Right renal pelvis (tissue), 4 donors: ENCODE data around the gene OPA3. TPM values are rescaled to one million over a fixed set of nuclear protein-coding genes. Genes with fewer than 3 reads are reported as not detected.
A peak's percentile ranks its signal among the peaks of the same experiment; 100 is the strongest.

Source experiments
- DNase-seq, 4 donors: peaks; one replicate each; pipeline ENCODE4 v3.0.0-alpha.2; 2013; ENCODE audit warnings: low read depth in 4 of 4, low spot score in 3 of 4, missing footprints in 1 of 4
- polyA plus RNA-seq, 4 donors: library from polyadenylated mRNA; unstranded; fragments of 120-200 nt; gene quantifications; one replicate each; pipeline ENCODE4 v1.2.1, GENCODE V29; 2013; ENCODE audit not compliant: insufficient read length in 4 of 4

The OPA3 gene
- polyA plus RNA-seq, 4 donors: 10.8 to 11.8 (median 11.3) TPM

DNA sequence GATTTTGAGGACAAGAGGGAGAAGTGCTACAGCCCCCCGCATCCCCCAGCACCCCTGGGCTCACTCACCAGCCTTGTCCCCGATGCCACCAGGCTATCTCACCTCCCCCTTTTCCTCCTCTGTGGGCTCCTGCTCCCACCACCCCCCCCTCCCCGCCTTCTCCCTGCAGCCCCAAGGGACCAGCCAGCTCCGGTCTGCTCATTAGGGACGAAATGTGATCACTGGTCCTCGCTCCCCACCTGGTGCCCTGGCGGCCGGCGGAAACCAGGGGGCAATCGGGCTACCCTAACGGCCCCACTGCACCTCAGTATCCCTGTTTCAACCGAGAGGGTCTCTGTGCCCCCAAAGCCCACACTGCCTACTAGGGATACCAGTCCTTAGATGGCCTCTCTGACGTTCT is 14.7 kb upstream of the OPA3 start:
- no peak for DNase-seq

DNA sequence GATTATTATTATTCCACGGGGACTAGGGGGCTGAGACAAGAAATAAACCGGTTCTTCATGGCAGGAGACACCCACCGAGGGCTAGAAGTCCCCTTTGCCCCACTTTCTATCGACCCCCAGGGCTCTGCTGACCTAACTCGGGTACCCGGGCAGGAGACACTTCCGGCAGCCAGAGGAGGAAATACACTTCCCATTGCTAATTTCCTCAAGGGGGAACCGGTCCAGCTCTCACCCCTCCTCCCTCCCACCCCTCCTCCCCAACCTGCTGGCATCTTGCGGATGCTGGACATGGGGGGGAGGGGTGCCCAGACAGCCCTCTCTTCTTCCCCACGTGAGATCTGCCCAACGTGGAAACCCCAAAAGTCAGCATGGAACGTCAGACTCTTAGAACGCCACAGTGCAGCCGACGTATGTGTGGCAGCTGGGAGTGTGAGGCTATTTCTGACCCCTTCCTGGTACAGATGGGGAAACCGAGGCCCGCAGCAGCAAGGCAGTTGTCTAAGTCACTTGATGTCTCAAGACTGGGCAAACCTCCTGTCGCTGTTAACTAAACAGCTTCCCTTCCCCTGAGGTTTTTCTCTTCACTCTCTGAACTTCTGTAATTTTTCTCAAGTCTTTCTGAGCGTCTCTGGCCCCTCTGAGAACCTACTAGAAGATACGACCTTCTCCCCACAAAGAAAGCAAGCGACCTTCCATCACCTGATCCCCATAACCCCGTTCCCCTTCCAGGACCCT is 13.8 kb upstream of the OPA3 start:
- DNase-seq: no peak

DNA sequence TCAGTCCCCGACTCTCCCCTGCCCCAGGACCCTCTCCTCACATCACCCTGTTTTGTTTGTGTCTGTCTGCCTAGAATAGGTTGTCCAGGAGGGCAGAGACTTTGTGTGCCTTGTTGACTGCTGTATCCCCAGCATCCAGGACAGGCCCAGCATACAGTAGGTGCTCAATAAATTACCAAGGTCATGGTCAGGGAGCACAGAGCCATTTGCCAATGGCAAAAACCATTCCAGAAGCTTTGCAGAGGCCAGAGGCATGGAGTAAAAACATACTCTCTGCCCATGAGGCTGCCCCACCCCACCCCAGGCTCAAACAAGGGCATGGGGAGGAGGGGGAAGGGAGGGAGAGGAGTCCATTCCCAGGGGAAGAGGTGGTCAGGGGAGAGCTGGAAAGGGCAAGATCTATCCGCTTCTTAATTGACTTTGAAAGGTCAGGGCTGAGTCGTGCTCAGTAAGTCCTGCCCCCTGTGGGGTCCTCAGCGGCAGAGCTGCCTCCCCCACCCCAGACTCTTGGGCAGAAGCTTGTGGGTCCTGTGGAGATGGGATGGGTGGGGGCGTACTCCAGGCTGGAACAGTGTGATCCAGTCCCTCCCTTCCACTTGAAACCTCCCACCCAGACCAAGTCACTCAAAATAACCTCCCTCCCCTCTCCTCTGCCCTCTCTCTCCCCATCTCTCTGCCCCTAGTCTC is 13.0 kb upstream of the OPA3 start:
- DNase-seq: no peak

DNA sequence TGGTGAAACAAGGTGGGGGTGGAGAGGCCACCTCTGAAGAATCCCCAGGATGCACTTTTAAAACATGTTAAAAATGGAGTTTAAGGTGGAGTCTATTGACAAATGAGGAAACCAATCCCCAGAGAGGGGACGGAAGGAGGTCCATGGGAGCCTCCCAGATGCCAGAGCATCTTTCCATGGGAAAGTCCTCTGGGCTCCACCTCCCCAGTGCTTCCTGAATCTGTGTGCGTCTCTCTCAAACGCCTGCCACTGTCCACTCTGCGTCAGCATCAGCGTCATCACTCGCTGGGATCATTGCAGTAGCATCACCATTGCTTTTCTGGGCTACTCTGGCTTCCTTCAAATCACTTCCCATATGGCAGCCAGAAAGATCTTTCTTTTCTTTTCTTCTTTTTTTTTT is 11.2 kb upstream of the OPA3 start:
- no peak for DNase-seq

DNA sequence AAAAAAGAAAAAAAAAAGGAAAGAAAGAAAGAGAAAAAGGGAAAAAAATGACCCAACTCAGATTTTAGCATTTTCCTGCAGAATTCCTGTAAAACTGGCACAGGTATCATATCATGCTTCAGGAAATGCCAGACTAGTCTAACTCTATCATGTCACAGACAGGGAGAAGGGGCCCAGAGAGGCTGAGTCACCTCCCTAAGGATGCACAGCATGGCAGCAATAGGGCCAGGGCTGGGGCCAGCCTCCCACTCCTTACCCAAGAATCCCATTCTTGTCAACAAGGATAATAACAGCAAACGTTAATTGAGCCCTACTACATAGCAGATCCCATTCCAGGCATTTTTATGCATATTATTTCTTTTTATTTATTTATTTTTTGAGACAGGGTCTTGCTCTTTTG is 8.9 kb upstream of the OPA3 start:
- no peak for DNase-seq

DNA sequence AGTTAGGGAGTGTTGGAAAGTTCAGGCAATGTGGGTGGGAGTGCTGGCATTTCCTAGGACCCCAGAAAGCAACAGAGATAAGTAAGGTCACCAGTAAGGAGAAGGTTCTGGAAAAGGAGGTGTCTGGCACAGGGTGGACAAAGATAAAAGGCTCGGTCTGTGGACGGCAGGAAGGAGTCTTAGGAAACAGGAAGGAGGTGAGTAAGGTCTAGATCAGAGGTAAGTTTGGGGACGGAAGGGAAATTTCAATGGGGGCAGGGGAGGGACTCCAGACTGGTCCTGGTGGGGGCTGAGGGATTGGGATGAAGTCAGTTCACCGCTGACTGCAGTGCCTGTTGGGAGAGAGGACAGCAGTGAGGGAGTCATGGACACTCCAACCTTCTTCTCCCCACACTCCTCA is 7.8 kb upstream of the OPA3 start:
- DNase-seq: no peak

DNA sequence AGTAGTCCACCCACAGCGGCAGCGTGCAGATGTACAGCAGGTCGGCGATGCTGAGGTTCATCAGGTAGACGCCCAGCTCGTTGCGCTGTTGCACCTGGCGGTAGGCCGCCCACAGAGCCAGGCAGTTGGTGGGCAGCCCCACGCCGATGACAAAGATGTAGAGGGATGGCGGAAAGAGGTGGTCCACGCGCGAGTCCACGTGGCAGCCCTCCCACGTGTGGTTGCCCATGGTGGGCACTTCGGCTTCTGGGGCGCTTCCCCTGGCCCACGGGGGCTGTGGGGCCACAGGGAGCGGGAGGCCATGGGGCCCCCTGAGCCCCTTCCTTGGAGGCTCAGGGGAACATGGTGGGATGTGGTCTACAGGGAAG is 7.0 kb upstream of the OPA3 start:
- no peak for DNase-seq

DNA sequence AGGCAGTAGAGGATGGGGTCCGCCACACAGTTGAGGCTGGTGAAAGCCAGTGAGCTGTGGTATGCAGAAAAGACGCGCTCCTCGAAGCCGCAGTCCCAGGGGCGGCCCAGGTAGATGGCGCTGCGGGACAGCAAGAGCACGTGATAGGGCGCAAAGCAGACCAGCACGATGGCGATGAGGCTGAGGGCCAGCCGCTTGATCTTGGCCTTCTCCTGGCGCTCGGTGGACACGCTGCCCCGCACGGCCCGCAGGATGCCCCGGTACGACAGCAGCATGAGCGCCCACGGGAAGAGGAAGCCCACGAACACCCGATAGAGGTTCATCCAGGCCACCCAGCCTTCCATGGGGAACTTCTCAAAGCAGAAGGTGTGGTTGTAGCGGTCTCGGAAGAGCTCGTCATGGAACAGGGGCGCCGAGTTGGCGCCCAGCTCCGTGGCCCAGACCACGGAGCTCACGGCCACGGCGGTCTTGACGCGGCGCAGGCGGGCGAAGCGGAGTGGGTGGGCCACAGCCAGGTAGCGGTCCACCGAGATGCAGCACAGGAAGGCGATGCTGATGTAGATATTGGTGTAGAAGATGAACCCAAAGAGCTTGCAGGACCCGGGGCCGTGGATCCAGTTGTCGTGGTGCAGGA is 6.5 kb upstream of the OPA3 start:
- no peak for DNase-seq

DNA sequence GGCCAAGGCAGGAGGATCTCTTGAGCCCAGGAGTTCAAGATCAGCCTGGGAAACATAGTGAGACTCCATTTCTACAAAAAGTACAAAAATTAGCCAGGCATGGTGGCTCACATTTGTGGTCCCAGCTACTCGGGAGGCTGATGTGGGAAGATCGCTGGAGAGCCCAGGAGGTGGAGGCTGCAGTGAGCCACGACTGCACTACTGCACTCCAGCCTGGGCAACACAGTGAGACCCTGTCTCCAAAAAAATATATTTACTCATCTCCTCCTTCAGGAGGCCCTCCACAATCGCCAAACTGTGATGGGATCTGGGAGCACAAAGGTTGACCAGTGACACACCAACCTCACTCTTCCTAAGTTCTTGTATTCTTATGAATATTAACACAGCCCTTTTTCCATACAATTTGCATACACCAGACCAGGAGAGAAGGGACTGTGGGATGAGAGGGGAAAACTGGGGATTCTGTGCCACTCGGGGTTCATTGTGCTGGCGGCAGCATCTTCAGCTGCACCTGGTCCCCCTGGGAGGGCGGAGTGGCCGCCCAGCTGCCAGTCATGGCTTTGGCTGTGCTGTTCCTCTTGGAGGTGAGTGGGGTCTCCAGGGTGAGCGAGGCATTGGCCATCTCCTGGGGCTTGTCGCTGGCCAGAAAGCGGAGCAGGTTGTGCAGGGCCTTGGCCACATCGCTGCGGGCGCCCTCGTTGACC is 5.8 kb upstream of the OPA3 start:
- no peak for DNase-seq

DNA sequence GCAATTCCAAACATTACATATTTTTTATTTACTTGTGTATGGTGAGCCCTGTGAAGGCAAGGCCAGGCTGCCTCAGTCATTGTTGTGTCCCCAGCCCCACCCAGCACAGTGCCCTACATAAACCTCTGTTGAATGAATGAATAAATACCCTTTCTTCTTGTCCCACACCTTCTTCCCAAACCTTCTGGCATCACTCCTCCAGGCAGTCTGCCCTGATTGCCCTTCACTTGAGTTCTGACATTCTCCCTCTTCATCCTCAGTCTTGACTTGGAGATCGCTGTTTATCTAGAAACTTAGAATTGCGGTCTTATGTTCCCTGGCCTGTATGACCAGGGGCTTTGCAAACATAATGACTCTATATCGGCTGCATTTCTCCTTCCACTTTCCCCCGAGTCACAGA is 5.2 kb upstream of the OPA3 start:
- DNase-seq: no peak

DNA sequence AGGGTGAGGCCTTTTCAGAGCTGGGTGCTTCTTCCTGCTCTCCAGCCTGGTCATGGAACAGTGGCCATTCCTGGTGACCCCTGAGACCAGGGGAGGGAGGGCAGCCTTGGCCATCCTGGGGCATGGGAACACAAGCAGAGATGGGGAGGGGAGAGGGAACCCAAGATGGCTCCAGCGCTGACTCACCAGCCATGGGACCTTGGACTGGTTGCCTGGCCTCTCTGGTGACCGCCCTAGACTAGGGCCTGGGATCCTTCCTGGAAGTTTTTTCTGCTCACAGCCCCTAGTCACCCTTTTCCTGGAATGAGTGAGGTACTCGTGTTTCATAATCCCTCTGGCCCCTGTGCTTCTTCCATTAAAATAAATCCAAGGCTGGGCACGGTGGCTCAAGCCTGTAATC is 3.3 kb upstream of the OPA3 start:
- no peak for DNase-seq

DNA sequence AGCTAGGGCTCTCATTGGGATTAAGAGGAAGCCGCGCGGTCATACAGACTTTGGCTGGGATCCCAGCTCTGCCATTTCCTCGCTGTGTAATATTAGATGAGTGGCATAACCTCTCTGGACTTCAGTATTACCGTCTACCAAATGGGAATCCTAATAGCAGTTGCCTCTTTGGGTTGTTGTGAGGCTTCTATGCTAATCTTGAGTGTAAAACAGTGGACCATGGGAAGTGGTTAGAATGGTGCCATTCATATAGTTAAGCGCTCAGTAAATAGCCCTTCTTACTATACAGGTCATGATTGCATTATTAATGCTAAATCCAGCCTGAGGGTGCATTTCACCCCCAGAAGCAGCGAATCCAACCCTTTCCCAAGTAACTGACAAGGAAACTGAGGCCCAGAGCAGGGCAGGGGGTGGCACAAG is 566 bp upstream of the OPA3 start:
- no peak for DNase-seq

DNA sequence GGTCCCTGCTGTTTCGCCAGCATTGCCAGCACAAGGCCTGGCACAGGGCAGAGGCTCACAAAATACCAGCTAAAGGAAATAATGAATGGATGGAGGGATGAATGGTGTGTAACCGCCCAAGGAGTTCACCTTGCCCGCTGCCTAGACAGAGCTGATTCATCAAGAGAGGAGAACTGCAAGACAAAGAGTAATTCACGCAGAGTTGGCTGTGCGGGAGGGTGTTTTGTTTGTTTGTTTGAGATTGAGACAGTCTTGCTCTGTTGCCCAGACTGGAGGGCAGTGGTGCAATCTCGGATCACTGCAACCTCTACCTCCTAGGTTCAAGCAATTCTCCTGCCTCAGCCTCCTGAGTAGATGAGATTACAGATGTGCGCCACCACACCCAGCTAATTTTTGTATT is 3.0 kb downstream of the OPA3 start:
- no peak for DNase-seq

DNA sequence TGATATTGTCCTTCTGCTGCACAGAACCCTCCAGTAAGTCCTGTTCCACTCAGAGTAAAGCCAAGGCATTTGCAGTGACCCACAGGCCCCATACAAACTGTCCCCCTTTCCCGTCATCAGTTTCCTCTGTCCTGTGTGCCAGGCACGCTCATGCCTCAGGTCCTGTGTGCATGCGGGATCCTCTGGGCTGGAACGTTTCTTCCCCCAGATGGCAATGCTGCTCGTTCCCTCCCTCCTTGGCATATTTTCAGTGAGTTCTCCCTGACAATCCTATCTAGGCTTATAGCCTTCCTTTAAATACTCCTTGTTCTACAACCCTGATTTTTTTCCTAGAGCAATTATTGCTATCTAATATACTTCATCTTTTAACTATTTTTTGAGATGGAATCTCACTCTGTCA is 5.7 kb downstream of the OPA3 start:
- DNase-seq: no peak

DNA sequence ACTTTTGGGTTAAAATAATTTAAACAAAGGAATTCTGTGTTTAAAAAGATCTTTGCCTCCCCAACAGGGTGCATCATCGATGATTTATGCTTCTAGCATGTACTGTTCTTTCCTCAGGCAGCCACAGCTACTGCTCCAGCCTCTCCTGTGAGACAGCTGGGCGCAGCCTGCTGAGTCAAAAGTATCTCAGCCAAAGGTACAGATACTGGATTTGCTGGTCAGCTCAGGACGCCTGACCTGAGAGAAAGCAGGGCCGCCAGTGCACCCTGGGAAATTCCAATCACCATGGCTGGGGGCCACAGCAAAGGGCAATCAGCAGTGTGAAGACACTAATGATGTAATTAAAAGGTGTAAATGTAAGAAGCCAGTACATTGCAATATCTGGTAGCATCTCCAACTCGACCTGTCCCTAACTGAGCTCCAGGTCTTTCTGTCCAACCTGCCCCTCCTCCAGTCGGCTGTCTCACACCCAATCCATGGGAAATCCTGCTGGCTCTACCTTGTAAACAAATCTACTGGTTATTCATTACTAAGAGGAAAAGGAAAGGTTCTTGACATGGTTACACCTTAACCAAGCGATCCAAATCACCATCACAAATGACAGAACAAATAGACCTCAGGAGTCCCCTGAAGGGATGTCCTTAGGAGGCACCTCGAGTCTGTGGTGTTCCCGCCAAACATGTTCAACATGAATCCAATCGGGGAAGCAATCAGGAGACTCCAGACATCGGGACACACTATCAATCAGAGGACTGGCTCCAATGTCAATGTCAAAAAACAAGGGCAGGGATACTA is 7.3 kb downstream of the OPA3 start:
- DNase-seq: peak in 2 of 4 donors; percentile 22 to 28

DNA sequence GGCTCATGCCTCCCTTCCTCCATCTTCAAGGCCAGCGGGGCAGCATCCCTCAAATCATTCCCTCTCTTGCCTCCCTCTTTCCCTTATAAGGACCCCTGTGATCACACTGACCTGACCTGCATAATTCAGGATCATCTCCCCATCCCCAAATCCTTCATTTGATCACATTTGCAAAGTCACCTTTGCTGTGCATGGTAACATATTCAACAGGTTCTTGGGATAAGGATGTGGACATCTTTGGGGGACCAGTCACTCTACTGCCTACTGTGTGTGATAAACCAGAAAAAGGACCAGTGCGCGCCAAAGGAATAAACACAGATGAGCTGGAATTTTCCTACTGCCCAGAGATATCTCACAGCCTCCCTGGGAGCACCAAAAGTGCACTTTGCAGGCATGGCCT is 7.9 kb downstream of the OPA3 start:
- DNase-seq: no peak

DNA sequence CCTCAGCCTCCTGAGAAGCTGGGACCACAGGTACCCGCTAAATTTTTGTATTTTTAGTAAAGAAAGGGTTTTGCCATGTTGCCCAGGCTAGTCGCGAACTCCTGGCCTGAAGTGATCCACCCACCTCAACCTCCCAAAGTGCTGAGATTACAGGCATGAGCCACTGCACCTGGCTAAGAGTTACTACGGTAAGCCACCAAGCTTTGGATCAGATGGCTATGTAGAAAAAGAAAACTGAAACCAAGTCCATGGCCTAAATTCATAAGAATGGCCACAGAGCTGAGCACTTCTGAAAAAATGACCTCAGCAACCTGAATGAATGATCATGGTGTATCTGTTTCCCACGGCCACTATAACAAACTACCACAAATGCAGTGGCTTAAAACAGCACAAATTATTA is 9.4 kb downstream of the OPA3 start:
- DNase-seq: no peak

DNA sequence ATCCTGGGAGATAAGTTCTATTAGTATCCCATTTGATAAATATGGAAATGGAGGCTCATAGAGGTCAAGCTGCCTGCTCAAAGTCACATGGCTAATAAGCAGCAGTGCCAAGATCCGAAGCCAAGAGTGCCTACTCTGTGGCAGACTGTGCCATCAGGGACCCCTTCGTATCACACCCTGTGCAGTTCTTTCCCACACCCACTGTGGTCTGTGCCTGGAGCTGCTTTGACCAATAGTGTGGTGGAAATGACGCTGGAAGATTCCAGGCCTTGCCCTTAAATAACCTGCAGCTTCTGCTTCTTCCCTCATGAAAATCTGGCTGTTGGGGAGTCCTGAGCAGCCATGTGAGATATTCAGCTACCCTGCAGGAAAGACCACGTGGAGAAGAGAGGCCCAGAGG is 10.1 kb downstream of the OPA3 start:
- no peak for DNase-seq

DNA sequence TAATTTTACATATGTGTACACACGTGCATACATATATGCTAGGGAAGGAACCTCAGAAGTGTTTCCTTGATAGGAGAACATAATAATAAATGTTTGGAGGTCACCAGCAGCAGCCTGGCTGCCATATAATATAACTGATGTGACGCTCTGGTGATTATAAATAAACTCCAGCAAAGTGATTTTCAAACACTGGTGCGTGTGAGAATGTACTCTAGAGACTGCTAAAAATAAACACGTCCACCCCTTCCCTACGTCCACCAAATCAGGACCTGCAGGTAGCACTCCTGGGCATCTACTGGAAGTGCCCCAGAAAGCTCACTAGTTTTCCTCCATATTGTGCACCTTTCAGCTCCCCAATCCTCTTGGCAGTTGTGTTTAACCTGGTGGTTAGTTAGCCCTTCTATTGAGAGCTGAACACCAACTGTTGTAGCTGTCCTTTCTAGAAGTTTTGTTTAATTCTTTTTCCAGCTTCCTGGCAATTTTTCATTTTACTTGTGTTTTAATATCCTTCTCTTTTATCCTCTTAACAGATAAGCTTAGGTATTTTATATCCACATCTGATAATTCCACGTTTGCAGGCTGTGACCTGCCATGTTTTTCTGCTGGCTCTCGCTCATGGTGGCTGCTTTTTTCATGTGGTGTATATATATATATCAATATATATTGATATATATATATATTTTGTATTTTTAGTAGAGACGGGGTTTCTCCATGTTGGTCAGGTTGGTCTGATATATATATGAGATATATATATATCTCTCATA is 13.0 kb downstream of the OPA3 start:
- DNase-seq: no peak
